ENCODE results near the gene RHBDD2. TPM values are rescaled to one million over a fixed set of nuclear protein-coding genes. Genes with fewer than 3 reads are reported as not detected.
"Not testable (repeated sequence)": the region's sequence is repeated elsewhere in the genome, so short reads cannot be mapped to it uniquely, and the experiment has no call there.

RHBDD2 gene
- total RNA-seq, 1 donor from 2014 or later = 17.9 TPM

DNA sequence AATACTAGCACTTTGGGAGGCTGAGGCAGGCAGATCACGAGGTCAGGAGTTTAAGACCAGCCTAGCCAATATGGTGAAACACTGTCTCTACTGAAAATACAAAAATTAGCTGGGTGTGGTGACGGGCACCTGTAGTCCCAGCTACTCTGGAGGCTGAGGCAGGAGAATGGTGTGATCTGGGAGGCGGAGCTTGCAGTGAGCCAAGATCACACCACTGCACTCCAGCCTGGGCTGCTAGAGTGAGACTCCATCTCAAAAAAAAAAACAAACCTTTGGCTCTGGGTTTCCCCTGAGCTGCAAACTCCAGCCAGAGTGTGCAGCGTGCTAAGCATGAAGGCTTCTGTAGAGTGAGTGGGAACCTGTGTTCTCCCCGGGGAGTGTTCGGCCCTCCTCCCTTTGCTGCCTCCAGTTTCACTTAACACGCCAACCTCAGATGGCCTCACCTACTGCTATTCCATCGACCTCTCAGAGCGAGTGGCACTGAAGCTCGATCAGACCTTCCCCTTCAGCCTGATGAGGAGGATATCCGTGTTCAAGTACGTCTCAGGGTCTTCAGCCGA lies 4.5 kb downstream of the RHBDD2 start:
- ATAC-seq; DNase-seq; intact Hi-C loops (cut with micrococcal nuclease): not testable (repeated sequence)

DNA sequence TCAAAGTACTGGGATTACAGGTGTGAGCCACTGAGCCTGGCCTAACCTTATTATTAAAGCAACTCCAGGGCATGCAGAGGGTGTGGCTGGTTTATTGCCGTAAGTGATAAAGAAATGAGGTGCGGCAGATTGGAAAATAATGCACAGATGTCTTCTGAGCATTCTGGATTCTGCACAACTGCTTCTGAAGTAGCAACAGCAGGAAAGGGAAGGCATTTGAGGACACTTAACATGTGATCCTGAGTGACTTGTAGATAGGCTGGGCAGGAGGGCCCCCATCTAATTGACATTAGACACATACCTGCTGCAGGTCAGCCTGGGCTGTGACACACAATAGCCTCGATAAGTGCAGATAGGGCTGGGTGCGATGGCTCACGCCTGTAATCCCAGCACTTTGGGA lies 5.6 kb downstream of the RHBDD2 start:
- no peak for DNase-seq
- intact Hi-C loops (cut with micrococcal nuclease) = no loop called here
- ATAC-seq = no peak

DNA sequence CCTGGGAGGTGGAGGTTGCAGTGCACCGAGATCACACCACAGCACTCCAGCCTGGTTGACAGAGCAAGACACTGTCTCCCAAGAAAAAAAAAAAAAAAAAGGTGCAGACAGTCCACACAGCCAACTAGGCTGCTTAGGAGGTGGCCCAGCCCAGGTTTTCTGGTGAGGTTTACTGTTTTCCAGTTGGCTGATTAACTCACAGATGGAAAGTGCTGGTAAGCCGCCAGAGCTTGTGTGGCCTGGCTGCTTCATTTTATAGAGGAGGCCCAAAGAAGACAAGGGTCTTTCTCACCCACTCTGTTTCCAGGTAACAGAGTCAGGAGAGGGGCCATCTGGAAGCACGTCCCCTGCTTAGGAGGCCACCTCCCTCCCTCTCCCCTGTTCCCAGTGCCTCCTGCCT lies 6.2 kb downstream of the RHBDD2 start:
- no peak for ATAC-seq
- intact Hi-C loops (cut with micrococcal nuclease) = no loop called here
- no peak for DNase-seq

DNA sequence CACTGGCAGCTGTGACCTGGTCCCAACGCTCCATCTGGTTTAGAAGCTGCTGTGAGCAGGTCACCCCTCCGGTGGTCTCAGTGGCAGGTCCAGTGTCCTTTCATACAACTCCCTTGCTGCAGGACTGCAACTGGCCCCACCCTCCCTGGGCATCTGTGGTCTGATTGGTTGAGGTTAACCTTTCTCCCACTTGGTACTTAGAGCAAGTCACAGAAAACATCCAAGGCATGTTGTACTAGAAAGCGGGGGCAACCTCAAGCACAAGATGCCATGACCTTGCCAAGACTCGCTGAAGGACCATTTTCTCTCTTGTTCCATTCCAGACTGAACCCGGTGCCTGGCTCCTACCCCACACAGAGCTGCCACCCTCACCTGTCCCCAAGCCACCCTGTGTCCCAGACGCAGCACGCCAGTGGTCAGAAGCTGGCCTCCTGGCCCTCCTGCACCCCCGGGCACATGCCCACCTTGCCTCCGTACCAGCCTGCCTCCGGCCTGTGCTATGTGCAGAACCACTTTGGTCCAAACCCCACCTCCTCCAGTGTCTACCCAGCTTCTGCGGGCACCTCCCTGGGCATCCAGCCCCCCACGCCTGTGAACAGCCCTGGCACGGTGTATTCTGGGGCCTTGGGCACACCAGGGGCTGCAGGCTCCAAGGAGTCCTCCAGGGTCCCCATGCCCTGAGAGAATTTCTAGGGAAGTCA lies 9.0 kb downstream of the RHBDD2 start:
- intact Hi-C loops (cut with micrococcal nuclease) = no loop called here
- DNase-seq (no peak), ATAC-seq (peak; percentile 5)

DNA sequence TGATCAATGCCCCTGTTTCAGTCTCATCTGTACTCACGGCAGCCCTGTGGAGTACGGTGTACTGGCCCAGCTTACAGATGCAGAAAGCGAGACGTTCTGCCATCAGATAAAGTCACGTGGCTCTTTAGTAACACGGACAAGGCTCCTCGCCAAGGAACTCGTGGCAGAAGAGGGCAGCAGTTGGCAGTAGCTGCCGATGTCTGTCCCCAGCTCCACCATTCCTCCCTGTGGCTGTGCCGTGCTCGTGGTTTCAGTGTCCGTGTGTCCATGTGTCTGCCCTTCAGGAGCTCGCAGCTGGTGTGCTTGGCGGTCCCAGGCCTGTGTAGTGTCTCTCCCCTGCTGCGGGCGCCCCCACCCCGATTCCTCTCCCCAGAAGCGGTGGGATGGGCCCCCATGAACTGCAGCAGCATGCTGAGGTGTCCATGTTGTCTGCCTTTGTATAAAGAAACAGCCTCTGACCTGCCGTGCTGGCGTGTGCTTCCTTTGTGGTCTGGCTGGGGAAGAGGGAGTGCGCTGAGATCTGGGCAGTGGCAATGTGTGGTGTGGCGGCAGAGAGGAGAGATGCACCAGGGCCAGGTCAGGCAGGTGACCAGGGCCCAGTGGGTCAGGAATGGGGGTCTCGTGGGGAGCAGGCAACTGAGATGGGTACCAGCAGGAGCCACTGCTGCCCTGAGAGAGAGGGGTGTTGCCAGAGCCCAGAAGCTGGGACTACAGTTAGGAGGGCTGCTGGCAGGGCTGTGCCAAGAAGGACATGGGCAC lies 9.8 kb downstream of the RHBDD2 start:
- intact Hi-C loops (cut with micrococcal nuclease) = no loop called here
- ATAC-seq (peak; percentile 63), DNase-seq (peak; percentile 56)

DNA sequence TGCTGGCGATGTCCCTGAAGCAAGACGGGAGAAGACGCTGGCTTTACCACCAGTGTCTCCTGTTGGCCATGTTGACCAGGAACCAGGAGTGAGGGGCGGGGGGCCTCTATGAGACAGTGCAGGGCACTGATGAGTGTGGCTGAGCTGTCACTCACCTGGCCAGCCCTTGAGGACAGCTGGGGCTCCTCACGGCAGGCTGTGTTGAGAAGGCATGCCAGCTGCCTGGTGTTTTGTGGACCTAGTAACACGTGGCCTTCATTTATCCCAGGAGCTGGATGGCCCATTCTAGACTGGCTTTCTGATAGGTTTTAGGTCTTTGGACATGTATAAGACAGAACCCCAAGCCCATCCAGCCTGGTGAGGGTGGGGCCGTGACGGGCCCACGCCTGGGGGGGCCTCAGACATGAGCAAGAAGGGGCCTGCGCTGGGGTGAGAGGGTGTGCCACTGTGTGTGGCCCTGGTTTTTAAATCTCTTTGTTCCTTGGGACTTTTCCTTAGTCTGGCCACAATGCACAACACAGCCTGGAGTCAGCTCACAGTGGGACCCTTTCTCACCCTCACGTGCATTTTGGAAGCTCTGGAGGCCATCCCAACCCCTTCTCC lies 10.5 kb downstream of the RHBDD2 start:
- ATAC-seq (no peak), DNase-seq (no peak)
- intact Hi-C loops (cut with micrococcal nuclease) = no loop called here

DNA sequence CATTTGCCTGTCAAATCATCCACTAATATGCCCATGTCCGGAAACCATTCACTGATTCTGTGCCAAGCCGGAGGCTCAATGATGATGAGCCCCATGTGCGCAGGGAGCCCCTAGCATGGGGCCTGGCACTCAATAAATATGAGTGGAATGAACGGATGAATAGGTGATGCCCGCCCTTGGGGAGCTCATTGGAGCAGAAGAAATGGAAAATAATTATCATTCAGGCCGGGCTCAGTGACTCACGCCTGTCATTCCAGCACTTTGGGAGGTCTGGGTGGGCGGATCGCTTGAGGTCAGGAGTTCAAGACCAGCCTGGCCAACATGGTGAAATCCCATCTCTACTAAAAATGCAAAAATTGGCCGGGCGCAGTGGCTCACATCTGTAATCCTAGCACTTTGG lies 11.0 kb downstream of the RHBDD2 start:
- ATAC-seq (no peak), DNase-seq (no peak)
- intact Hi-C loops (cut with micrococcal nuclease) = no loop called here

DNA sequence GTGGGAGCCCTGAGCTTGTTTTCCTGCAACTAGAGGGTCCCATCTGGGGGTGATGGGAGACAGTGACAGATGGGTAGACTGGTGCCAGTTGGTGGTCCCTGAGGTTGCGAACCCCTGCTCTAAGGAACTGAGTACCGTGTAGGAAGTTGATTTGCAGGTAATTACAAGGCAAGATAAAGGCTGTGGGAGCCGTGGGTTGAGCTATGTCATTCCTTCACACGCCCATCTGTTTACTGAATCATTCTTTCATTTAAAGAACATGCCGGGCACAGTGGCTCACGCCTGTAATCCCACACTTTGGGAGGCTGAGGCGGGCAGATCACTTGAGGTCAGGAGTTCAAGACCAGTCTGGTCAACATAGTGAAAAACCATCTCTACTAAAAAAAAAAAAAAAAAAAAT lies 12.4 kb downstream of the RHBDD2 start:
- DNase-seq; intact Hi-C loops (cut with micrococcal nuclease): not testable (repeated sequence)

DNA sequence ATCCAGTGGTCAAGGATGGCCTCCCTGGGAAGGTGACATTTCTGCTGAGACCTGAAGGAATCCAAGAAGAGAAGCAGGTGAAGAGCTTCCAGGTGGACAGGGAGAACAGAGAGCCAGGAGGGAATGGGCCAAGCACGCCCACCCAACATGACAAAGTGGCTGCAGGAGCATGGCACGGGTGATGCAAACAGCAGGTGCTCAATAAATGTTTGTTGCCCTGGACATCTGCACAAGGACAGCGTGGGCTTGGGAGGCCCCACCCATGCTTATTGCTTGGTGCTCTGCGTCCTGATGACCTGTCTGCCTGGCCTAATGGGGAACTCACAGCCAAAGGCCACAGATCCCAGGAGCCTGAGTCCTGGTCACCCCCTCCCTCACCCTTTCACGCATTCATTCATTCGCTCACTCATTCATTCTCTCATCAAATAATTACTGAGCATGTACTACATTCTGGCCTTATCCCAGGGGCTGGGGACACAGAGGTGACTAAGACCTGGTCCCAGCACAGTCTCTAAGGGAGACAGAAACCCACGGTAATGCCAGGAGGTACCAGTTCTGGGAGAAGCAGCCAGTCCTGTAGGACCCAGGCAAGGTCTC lies 13.1 kb downstream of the RHBDD2 start:
- no peak for DNase-seq
- no peak for ATAC-seq

More for the DNA sequence above, 12.4 kb downstream of the RHBDD2 start:
- ATAC-seq = not testable (repeated sequence)

DNA sequence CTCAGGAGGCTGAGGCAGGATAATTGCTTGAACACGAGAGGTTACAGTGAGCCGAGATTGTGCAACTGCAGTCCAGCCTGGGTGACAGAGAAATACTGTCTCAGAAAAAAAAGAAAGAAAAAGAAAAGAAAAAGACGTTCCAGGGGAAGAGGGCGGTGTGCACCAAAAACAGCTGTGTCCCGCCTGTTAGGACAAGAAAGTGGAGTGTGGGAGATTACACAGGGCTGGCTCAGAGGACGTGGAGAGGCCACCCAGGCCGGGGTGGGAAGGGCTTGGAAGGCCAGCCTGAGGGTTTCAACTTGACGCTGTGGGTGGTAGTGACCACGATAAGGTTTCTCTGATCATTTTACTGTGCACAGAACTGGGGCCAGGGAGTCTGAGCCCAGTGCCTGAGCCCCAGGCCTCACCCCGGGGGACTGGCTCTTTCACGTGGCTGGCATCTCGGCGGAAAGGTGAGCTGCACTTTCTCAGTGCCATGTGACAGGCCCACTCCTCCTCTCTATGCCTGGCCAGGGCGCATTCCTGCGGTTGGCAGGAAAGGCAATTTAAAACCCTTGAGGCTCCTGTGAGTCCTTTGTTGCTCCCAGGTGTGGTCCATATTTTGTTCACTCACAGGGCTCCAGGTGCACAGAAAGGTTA lies 13.9 kb downstream of the RHBDD2 start:
- intact Hi-C loops (cut with micrococcal nuclease) = no loop called here
- DNase-seq = peak; percentile 72
- peak; percentile 85 for ATAC-seq

More for the DNA sequence above, 13.1 kb downstream of the RHBDD2 start:
- intact Hi-C loops (cut with micrococcal nuclease) = no loop called here

DNA sequence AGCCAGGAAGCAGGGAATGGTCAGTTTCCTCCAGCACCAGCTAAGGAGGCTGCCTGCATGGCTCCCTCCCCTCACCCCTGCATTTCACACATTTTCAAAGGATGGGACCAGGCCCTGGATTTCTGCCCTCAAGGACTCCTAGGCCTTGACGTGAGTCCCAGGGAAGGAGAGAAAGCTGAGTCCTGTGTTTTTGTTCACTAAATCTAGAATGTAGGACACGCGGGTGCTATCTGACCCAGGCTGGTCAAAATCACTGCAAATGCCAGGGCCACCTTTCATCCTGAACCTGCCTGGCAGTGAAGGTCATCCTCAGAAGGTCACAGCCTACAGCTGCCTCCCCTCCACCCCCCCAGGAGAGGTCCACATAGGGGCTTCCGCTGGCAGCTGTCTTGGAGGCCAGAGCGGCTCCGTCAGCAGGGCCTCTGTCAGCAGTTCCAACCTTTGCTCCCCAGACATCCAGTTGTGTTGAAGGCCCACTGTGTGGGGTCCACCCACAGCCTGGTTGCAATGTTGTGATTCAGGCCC lies 18.0 kb downstream of the RHBDD2 start:
- DNase-seq (no peak), ATAC-seq (no peak)
- intact Hi-C loops (cut with micrococcal nuclease) = no loop called here

DNA sequence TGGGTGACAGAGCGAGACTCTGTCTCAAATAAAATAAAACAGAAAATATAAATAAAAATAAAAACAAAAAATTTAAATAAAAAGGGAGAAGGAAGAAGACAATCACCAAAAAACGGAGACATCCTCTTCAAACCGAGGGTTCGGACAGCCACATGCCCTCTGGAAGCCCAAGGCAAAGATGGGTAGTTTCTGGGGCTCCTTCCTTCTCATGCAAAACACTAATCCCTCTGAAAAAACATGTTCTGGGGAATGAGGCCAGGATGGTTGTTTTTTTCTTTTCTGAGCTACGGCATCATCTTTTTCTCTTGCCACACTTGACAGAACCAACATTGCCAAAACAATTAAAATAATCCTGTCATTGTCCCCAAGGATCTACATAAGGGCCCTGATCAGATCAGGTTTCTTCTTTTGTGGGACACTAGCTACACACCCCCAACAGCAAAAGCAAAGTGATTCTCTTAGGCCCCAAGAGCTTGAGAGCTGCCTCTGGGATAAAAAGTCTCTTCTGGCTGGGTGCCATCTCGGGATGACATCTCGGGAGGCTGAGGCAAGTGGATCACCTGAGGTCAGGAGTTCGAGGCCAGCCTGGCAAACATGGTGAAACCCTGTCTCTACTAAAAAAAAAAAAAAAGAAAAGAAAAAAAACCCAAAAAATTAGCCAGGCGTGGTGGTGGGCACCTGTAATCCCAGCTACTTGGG lies 21.9 kb downstream of the RHBDD2 start:
- DNase-seq (no peak), ATAC-seq (no peak)
- intact Hi-C loops (cut with micrococcal nuclease) = no loop called here

DNA sequence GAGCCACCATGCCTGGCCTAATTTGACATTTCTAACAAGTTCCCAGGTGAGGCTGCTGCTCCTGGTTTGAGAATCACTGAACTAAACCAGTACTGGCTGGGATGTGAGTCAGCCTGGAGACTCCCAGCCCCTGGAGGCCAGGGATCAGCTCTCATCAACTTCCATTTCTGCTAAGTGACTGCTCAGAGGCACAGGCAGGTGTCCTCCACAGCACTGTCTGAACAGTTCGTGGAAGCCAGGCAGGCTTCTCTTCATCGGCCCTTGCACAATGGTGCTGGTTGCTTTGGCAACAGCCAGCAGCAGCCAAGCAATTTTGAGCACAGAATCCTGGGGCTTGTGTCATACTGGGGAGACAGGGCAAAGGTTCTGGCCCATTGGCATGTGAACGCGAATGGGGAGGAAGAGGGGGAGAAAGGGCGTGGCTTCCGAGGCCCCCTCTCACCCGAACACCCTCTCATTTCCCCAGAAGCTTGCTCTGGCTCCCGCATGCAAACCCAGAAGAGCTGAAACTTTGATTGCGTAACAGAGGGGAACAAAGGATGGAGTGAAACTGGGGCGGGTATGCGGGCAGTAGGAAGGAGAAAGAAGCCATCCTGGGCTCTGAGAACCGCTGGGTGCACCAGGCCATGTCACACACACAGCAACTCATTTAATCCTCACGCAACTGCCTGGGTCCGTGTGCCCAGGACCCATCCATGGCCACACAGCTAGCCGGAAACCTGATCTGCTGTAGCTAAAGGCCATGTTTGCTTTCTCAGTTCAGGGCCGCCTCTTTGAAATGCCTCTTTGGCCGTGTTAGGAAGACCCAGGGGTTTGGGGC lies 27.2 kb downstream of the RHBDD2 start:
- intact Hi-C loops (cut with micrococcal nuclease) = no loop called here
- ATAC-seq (peak; percentile 89), DNase-seq (peak; percentile 74)

DNA sequence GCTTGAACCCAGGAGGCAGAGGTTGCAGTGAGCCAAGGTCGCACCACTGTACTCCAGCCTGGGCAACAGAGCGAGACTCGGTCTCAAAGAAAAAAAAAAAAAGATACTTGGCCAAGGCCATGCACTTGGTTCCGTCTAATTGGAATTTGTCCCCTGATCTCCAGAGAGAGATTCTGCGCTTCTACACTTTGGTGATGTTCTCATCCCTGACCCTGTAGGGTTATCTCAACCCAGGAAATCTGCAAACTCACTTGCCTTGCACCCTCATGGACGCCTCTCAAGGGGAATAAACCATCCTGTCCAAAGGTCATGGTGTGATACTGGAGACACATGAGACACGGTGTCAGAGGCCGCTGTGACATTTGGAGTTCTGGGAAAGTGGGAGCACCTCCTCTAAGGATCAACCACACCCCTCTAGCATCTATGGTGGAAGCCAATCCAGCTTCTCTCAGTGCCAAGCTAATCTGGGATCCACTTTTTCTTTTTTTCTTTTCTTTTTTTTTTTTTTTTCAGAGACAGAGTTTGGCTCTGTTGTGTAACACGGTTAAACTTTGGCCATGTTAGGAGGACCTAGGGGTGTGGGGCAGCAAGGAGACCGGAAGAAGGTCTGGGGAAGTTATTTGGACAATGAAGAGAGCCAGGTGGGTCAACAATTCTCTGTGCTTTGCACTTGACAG lies 28.3 kb downstream of the RHBDD2 start:
- DNase-seq (no peak), ATAC-seq (peak; percentile 63)
- intact Hi-C loops (cut with micrococcal nuclease) = no loop called here

DNA sequence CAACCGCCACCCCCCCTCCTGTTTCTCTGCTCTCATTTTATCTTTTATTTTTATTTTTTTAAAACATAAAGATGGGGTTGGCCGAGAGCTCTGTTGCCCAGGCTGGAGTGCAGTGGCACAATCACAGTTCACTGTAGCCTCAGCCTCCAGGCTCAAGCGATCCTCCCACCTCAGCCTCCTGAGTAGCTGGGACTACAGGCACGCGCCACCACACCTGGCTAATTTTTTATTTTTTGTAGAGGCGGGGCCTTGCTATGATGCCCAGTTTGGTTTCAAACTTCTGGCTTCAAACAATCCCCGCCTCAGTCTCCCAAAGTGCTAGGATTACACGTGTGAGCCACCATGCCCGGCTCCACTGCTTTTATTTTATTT lies 28.8 kb downstream of the RHBDD2 start:
- DNase-seq; intact Hi-C loops (cut with micrococcal nuclease); ATAC-seq: not testable (repeated sequence)

DNA sequence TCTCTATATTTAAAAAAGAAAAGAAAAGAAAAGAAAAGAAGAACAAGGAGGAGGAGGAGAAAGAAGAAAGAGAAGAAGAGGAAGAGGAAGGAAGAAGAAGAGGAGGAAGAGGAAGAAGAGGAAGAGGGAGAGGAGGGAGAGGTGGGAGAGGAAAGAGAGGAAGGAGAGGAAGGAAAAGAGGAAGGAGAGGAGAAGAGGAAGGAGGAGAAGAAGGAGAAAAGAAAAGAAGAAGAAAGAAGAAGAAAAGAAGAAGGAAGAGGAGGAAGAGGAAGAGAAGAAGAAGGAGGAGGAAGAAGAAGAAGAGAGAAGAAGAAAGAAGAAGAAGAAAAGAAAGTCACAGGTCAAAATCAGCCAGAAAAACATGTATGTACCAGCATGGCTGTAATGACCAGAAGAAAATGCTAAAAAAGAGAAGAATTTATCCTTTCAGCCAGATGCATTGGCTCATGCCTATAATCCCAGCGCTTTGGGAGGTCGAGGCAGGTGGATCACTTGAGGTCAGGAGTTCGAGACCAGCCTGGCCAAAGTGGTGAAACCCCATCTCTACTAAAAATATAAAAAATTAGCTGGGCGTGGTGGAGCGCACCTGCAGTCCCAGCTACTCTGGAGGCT lies 30.8 kb downstream of the RHBDD2 start:
- DNase-seq (no peak), ATAC-seq (no peak)
- intact Hi-C loops (cut with micrococcal nuclease) = loop anchor here (5.0 kb wide), 1 partner anchor 32 kb away; the partner anchor contains the start of gene RHBDD2
